ENCODE measurements around the gene LYG1. TPM values are rescaled to one million over a fixed set of nuclear protein-coding genes. Genes with fewer than 3 reads are reported as not detected.

The LYG1 gene
- total and polyA plus RNA-seq, 8 donors = 1.00 to 16.4 (median 2.6) TPM; not detected in 3

DNA sequence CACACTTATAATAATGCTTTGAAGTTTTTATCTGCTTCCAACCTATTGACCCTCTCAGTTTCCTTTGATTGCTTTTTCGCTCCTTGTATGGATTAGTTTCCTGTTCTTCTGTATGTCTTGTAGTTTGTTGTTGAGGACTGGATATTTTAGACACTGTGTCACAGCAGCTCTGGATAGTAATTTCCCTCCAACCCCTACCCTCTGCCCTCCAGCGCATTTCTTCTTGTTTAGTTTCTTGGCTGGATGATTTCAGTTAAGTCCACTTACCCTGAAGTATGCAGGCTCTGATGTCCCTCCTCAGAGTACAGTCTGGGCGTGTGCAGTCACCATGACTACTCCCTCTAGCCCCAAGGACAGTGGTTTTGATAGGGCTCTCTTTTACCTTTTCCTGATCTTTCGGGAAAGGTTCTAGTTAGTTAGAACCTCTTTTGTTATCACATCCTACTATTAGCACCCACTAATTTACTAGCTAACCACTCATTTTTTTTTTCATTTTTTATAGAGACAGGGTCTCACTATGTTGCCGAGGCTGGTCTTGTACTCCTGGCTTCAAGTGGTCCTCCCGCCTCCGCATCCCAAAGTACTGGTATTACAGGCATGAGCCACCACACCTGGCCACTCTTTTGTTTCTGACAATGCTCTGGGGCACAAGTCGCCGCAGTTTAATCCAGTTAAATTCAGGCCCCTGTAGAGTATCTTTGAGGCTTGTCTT is 16.3 kb upstream of the LYG1 start:
- WGBS, 5 donors = 95 to 97% (median 96%) methylated on average over 9 of the region's 9 CpGs
- intact Hi-C loops (cut with DNase I; ENCODE audit: low total_unique reads) = no loop called here
- Histone ChIP-seq H3K4me1 (no peaks in the 10 kb centered on the region), H3K27ac (no peak overlapping the region), H3K27me3 (no peaks in the 10 kb centered on the region), H3K9me3 (no peaks in the 10 kb centered on the region), H3K36me3 (peaks cover 16 to 62% (median 58%) of the 10 kb centered on the region in 4 donors), H3K4me3 (no peak overlapping the region)
- TF ChIP-seq, protein P1, sequence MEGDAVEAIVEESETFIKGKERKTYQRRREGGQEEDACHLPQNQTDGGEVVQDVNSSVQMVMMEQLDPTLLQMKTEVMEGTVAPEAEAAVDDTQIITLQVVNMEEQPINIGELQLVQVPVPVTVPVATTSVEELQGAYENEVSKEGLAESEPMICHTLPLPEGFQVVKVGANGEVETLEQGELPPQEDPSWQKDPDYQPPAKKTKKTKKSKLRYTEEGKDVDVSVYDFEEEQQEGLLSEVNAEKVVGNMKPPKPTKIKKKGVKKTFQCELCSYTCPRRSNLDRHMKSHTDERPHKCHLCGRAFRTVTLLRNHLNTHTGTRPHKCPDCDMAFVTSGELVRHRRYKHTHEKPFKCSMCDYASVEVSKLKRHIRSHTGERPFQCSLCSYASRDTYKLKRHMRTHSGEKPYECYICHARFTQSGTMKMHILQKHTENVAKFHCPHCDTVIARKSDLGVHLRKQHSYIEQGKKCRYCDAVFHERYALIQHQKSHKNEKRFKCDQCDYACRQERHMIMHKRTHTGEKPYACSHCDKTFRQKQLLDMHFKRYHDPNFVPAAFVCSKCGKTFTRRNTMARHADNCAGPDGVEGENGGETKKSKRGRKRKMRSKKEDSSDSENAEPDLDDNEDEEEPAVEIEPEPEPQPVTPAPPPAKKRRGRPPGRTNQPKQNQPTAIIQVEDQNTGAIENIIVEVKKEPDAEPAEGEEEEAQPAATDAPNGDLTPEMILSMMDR (IDR thresholded peaks at IDR 0.05) = no peak
- TF ChIP-seq EP300 (IDR thresholded peaks at IDR 0.05) (no peak), POLR2AphosphoS5 (IDR thresholded peaks at IDR 0.05) (no peak), POLR2A (IDR thresholded peaks at IDR 0.05) (no peak)
- no peak for DNase-seq

DNA sequence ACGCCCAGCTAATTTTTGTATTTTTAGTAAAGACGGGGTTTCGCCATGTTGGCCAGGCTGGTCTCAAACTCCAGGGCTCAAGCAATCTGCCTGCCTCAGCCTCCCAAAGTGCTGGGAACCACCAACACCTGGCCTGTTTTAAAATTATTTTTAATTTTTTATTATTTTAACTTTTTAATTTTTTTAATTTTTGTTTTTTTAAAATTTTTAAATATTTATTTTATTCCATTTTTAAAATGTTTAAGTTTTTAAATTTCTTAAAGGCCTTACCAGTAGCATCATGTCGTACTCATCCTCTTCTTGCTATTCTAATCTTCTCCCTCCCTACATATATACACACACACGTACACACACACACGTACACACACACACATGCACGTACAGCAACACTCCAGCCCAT is 1.4 kb downstream of the LYG1 start:
- TF ChIP-seq EP300 (IDR thresholded peaks at IDR 0.05) = no peak
- TF ChIP-seq, protein P1 (IDR thresholded peaks at IDR 0.05) = no peak
- TF ChIP-seq POLR2AphosphoS5 (IDR thresholded peaks at IDR 0.05) = no peak
- TF ChIP-seq POLR2A (IDR thresholded peaks at IDR 0.05) = no peak

DNA sequence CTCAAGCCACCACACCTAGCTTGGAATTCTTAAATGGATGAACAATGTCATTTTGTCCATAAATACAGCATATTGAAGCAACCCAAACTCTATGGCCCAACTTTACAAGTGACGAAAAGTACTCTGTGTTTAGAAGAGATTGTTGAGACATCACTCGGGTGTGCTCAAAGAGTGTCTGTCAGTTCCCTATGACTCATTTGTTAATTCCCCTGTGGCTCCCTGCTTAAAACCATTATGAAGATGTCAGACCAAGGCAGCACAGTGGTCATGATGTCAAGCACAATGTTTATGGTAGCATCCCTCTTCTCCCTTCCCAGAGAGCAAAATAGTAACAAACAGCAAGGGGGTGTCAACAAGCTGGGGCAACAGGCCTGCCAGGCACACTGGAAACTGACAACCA is 3.0 kb downstream of the LYG1 start:
- TF ChIP-seq, protein P1 (IDR thresholded peaks at IDR 0.05) = no peak
- TF ChIP-seq EP300 (IDR thresholded peaks at IDR 0.05) (no peak), POLR2A (IDR thresholded peaks at IDR 0.05) (no peak), POLR2AphosphoS5 (IDR thresholded peaks at IDR 0.05) (no peak)
- Histone ChIP-seq H3K36me3 (peaks cover 5 to 13% (median 11%) of the 10 kb centered on the region in 4 donors), H3K4me1 (no peaks in the 10 kb centered on the region), H3K4me3 (no peak overlapping the region), H3K27me3 (no peaks in the 10 kb centered on the region), H3K9me3 (no peaks in the 10 kb centered on the region), H3K27ac (no peak overlapping the region)
- DNase-seq = no peak
- intact Hi-C loops (cut with DNase I; ENCODE audit: low total_unique reads) = no loop called here
- 72 to 90% (median 86%) methylated on average over 2 of the region's 2 CpGs for WGBS, 5 donors

More for the DNA sequence above, 1.4 kb downstream of the LYG1 start:
- H3K4me3 ChIP-seq = no peak overlapping the region
- H3K36me3 ChIP-seq = peaks cover 8 to 25% (median 21%) of the 10 kb centered on the region in 4 donors
- intact Hi-C loops (cut with DNase I; ENCODE audit: low total_unique reads) = no loop called here
- 93 to 97% (median 95%) methylated on average over 7 of the region's 7 CpGs for WGBS, 5 donors
- H3K4me1 ChIP-seq = no peaks in the 10 kb centered on the region
- H3K27me3 ChIP-seq = no peaks in the 10 kb centered on the region
- DNase-seq = no peak
- no peak overlapping the region for H3K27ac ChIP-seq
- H3K9me3 ChIP-seq = no peaks in the 10 kb centered on the region

DNA sequence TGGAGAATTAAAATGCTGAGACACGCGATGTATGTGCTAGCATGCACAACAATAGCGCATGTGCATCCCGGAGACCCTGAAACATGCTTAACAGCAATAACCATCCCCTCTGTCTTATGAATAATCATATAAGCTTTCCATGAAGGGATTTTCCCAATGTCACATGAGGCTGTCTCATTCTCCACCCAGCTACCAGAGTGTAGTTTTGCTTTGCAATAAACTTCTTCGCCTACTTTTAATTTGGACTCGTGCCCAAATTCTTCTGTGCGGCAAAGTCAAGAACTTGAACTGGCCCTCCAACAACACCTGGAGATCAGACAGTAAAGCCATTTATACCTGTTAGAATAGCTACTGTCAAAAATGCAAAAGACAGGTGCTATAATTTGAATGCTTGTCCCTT is 15.5 kb downstream of the LYG1 start:
- 71 to 83% (median 80%) methylated on average over 7 of the region's 7 CpGs for WGBS, 5 donors
- no peaks in the 10 kb centered on the region for H3K4me1 ChIP-seq

More for the DNA sequence above, 15.5 kb downstream of the LYG1 start:
- TF ChIP-seq, protein P1 (IDR thresholded peaks at IDR 0.05) = no peak
- TF ChIP-seq EP300 (IDR thresholded peaks at IDR 0.05) (no peak), POLR2AphosphoS5 (IDR thresholded peaks at IDR 0.05) (no peak), POLR2A (IDR thresholded peaks at IDR 0.05) (no peak)
- Histone ChIP-seq H3K9me3 (no peaks in the 10 kb centered on the region), H3K36me3 (peaks cover 0 to 28% (median 14%) of the 10 kb centered on the region in 4 donors), H3K27me3 (no peaks in the 10 kb centered on the region), H3K27ac (no peak overlapping the region), H3K4me3 (no peak overlapping the region)
- DNase-seq = peak in 1 of 2 donors; percentile 6
- intact Hi-C loops (cut with DNase I; ENCODE audit: low total_unique reads) = no loop called here
